Measurements from ENCODE around the gene UHRF2. TPM values are rescaled to one million over a fixed set of nuclear protein-coding genes. Genes with fewer than 3 reads are reported as not detected.

Gene UHRF2
- total RNA-seq, 1 donor = 54.0 TPM

- no peak overlapping the region for H3K4me3 ChIP-seq (ENCODE audit: low read depth, low read length)
- no peak for DNase-seq (ENCODE audit: low read depth)
- TF ChIP-seq, protein P1, sequence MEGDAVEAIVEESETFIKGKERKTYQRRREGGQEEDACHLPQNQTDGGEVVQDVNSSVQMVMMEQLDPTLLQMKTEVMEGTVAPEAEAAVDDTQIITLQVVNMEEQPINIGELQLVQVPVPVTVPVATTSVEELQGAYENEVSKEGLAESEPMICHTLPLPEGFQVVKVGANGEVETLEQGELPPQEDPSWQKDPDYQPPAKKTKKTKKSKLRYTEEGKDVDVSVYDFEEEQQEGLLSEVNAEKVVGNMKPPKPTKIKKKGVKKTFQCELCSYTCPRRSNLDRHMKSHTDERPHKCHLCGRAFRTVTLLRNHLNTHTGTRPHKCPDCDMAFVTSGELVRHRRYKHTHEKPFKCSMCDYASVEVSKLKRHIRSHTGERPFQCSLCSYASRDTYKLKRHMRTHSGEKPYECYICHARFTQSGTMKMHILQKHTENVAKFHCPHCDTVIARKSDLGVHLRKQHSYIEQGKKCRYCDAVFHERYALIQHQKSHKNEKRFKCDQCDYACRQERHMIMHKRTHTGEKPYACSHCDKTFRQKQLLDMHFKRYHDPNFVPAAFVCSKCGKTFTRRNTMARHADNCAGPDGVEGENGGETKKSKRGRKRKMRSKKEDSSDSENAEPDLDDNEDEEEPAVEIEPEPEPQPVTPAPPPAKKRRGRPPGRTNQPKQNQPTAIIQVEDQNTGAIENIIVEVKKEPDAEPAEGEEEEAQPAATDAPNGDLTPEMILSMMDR (IDR thresholded peaks at IDR 0.05; ENCODE audit: insufficient read depth, low read depth, low read length) = no peak
These were observed 28.3 kb upstream of the UHRF2 start for GRCh38 chr9:6384732-6385131.

GRCh38 chr9:6399071-6399470 lies 13.9 kb upstream of the UHRF2 start:
- no peak overlapping the region for H3K4me3 ChIP-seq (ENCODE audit: low read depth, low read length)
- TF ChIP-seq, protein P1 (IDR thresholded peaks at IDR 0.05; ENCODE audit: insufficient read depth, low read depth, low read length) = no peak
- no peak for DNase-seq (ENCODE audit: low read depth)

DNA sequence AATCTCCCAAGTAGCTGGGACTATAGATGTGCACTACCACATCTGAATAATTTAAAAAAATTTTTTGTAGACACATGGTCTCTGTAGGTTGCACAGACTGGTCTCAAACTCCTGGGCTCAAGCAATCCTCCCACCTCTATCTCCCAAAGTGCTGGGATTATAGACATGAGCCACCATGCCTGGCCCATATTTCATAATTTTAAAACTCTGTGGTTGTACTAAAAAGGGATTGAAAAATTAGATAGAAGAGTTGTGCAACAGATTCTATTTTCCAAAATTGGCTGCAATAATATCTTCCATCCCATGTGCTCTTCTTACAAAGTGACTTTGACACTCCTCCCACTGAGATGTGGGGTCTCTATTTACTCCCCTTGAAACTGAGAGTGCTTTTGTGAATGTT lies 7.6 kb upstream of the UHRF2 start:
- no peak overlapping the region for H3K4me3 ChIP-seq (ENCODE audit: low read depth, low read length)
- no peak for DNase-seq (ENCODE audit: low read depth)
- TF ChIP-seq, protein P1 (IDR thresholded peaks at IDR 0.05; ENCODE audit: insufficient read depth, low read depth, low read length) = no peak

DNA sequence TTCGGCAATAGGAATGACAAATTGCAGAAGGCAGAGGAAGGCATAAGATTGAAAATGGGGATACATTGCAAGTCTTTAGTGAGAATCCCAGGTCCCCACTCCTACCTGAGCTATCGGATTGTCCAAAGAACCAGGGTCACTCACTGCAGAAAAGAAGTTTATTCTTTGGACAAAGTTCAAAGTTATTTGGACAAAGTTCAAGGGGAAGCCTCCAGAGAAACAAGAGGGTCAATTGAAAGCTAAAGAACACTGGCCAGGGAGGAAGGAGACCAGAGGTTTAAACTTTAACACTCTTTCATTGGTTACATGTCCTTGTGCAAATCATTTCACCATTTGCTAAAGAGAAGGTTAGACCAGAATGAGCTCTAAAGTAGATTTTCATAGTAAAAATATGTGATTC lies 5.2 kb upstream of the UHRF2 start:
- TF ChIP-seq, protein P1 (IDR thresholded peaks at IDR 0.05; ENCODE audit: insufficient read depth, low read depth, low read length) = no peak
- no peak for DNase-seq (ENCODE audit: low read depth)
- no peak overlapping the region for H3K4me3 ChIP-seq (ENCODE audit: low read depth, low read length)

GRCh38 chr9:6408320-6408719 lies 4.7 kb upstream of the UHRF2 start:
- no peak overlapping the region for H3K4me3 ChIP-seq (ENCODE audit: low read depth, low read length)
- DNase-seq (ENCODE audit: low read depth) = no peak
- TF ChIP-seq, protein P1 (IDR thresholded peaks at IDR 0.05; ENCODE audit: insufficient read depth, low read depth, low read length) = no peak

DNA sequence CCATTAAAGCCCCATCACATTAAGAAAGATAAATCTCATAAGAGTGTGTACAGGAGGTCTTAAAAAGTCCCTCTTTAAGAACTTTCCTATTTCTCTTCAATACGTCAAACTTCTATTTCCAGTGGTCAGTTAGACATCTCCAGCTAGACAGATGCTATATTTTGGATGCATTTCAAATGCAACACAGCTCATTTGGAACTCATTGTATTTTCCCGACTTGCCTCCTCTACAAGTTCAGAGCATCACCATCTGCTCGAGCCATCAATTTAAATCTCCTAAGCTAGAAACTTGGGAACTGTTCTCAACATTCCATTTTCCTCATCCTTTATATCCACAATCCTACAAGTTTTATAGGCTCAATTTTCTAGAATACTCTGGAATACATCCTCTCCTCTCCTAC lies 3.2 kb upstream of the UHRF2 start:
- H3K4me3 ChIP-seq (ENCODE audit: low read depth, low read length) = no peak overlapping the region
- no peak for DNase-seq (ENCODE audit: low read depth)
- TF ChIP-seq, protein P1 (IDR thresholded peaks at IDR 0.05; ENCODE audit: insufficient read depth, low read depth, low read length) = no peak

DNA sequence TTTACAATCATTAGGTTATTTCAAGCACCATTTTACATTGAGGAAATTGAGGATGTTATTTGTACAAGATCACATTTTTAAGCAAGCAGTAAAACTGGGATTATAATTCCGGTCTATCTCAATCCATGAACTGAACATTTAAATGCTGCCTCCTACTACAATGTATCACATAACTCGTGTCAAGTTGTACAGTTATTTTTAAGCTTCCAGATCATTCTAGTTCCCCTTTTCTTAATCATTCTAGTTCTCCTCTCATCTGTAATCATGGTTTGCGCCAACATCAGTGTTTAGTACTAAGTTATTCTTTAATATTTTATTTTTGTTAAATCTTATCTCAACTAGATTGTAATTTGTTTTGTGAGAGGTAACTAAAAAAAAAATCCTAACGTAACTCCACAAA lies 2.4 kb upstream of the UHRF2 start:
- no peak overlapping the region for H3K4me3 ChIP-seq (ENCODE audit: low read depth, low read length)
- no peak for DNase-seq (ENCODE audit: low read depth)
- TF ChIP-seq, protein P1 (IDR thresholded peaks at IDR 0.05; ENCODE audit: insufficient read depth, low read depth, low read length) = no peak

Measured in fibroblast of villous mesenchyme (primary cell).